H1 (cell line): ENCODE data around the gene SLC44A1. TPM values are rescaled to one million over a fixed set of nuclear protein-coding genes. Genes with fewer than 3 reads are reported as not detected.

Experiments
- CTCF ChIA-PET: fragments of 300-600 bp; sonication (Branson Sonifier 250); formaldehyde crosslinking; loops from one replicate; lab custom pipeline; 2021; ENCODE audit not compliant: partially characterized antibody; lab: Charles Lee
- POLR2A ChIA-PET: fragments of 300-600 bp; sonication (Branson Sonifier 250); formaldehyde crosslinking; loops from one replicate; lab custom pipeline; 2021; ENCODE audit warnings: inconsistent platforms; ENCODE audit not compliant: partially characterized antibody; lab: Charles Lee
- DNase-seq, 2 experiments: peaks; one replicate each; pipeline versions ENCODE4 v3.0.0 to v3.0.0-alpha.2; 2010 to 2022; ENCODE audit warnings: low spot score in 2 of 2, low read depth in 1 of 2, mixed read lengths in 1 of 2
- FAIRE-seq: peaks from 2 replicates; lab custom pipeline; 2011; peaks lifted over from hg19 to GRCh38; lab: Jason Lieb, UNC
- H2AFZ ChIP-seq: 2 replicates; pipeline ENCODE4 v1.8.1; 2012; ENCODE audit warnings: low read length, inconsistent platforms
- H2AK5ac ChIP-seq: 2 replicates; pipeline ENCODE4 v1.6.1; 2013; ENCODE audit warnings: low read depth, low read length
- H2BK120ac ChIP-seq: replicated peaks from 2 replicates; pipeline ENCODE3; 2013; ENCODE audit warnings: low read depth, low read length, inconsistent platforms
- H2BK12ac ChIP-seq: 2 replicates; pipeline ENCODE4 v1.6.1; 2013; ENCODE audit warnings: low read depth, low read length
- H2BK15ac ChIP-seq: 2 replicates; pipeline ENCODE4 v1.6.1; 2013; ENCODE audit warnings: low read length
- H2BK20ac ChIP-seq: 2 replicates; pipeline ENCODE4 v1.6.1; 2013; ENCODE audit warnings: low read length
- H2BK5ac ChIP-seq: 2 replicates; pipeline ENCODE4 v1.6.1; 2013; ENCODE audit warnings: low read depth, low read length
- H3K14ac ChIP-seq: 2 replicates; pipeline ENCODE4 v1.6.1; 2013; ENCODE audit warnings: inconsistent platforms; ENCODE audit not compliant: insufficient read length
- H3K18ac ChIP-seq: 2 replicates; pipeline ENCODE4 v1.6.1; 2013; ENCODE audit warnings: low read length; ENCODE audit errors: extremely low read depth
- H3K23ac ChIP-seq: 2 replicates; pipeline ENCODE4 v1.6.1; 2013; ENCODE audit warnings: inconsistent platforms; ENCODE audit not compliant: insufficient read length
- H3K23me2 ChIP-seq: 2 replicates; pipeline ENCODE4 v1.6.1; 2013; ENCODE audit warnings: low read depth, low read length
- H3K27ac ChIP-seq: 2 replicates; pipeline ENCODE4 v1.6.1; 2011; ENCODE audit warnings: low read depth, low read length, inconsistent platforms
- H3K27me3 ChIP-seq, 4 experiments: replicated peaks in 1 of 4; 1 replicate in 1 of 4; 2 replicates in 3 of 4; pipeline versions ENCODE4 v1.6.1 to v1.8.1; 2011 to 2013; ENCODE audit warnings: low read length in 3 of 4, mild to moderate bottlenecking in 3 of 4, inconsistent platforms in 2 of 4, mixed read lengths in 2 of 4, moderate library complexity in 1 of 4; ENCODE audit not compliant: control insufficient read depth in 3 of 4, insufficient read depth in 3 of 4; ENCODE audit errors: extremely low read depth in 1 of 4
- H3K36me3 ChIP-seq, 4 experiments: 2 replicates each; pipeline versions ENCODE4 v1.6.1 to v1.8.1; 2011 to 2013; ENCODE audit warnings: mild to moderate bottlenecking in 4 of 4, low read length in 3 of 4, moderate library complexity in 2 of 4, control low read depth in 1 of 4, inconsistent platforms in 1 of 4; ENCODE audit not compliant: insufficient read depth in 4 of 4, control insufficient read depth in 2 of 4
- H3K4ac ChIP-seq: replicated peaks from 2 replicates; pipeline ENCODE3; 2013; ENCODE audit warnings: low read length, low read depth, mixed read lengths, inconsistent platforms; ENCODE audit not compliant: insufficient read length
- H3K4me1 ChIP-seq, 4 experiments: replicated peaks in 1 of 4; 1 replicate in 1 of 4; 2 replicates in 3 of 4; pipeline versions ENCODE4 v1.6.1 to v1.8.1; 2011 to 2013; ENCODE audit warnings: low read length in 3 of 4, inconsistent platforms in 2 of 4, mixed read lengths in 1 of 4; ENCODE audit not compliant: insufficient read depth in 4 of 4, control insufficient read depth in 3 of 4
- H3K4me2 ChIP-seq, 2 experiments: 2 replicates each; pipeline versions ENCODE4 v1.6.1 to v1.8.1; 2011 to 2013; ENCODE audit warnings: low read depth in 2 of 2, low read length in 2 of 2, control low read depth in 1 of 2, inconsistent platforms in 1 of 2, mild to moderate bottlenecking in 1 of 2; ENCODE audit not compliant: insufficient read depth in 1 of 2
- H3K4me3 ChIP-seq, 4 experiments: fragments of 200-600, 300-600 bp in 1 of 4; sonication (generic), shearing (Covaris generic), sonication (Bioruptor Twin) in 1 of 4; 2 replicates each; pipeline versions ENCODE4 v1.5.1 to v1.8.1; 2011 to 2016; ENCODE audit warnings: low read length in 4 of 4, low read depth in 3 of 4, control low read depth in 2 of 4, inconsistent platforms in 2 of 4, mild to moderate bottlenecking in 2 of 4, mixed read lengths in 1 of 4, moderate library complexity in 1 of 4; ENCODE audit not compliant: insufficient read depth in 2 of 4; ENCODE audit errors: extremely low read depth in 1 of 4
- H3K56ac ChIP-seq: replicated peaks from 2 replicates; pipeline ENCODE3; 2013; ENCODE audit warnings: low read depth, mild to moderate bottlenecking, mixed read lengths, low read length, inconsistent platforms; ENCODE audit not compliant: insufficient read length
- H3K79me1 ChIP-seq: 2 replicates; pipeline ENCODE4 v1.6.1; 2013; ENCODE audit warnings: low read depth, low read length, control low read depth
- H3K79me2 ChIP-seq, 2 experiments: 2 replicates each; pipeline versions ENCODE4 v1.6.1 to v1.8.1; 2012 to 2013; ENCODE audit warnings: low read length in 2 of 2, mild to moderate bottlenecking in 2 of 2, inconsistent platforms in 1 of 2; ENCODE audit not compliant: insufficient read depth in 2 of 2, control insufficient read depth in 1 of 2
- H3K9ac ChIP-seq, 4 experiments: replicated peaks in 1 of 4; 1 replicate in 1 of 4; 2 replicates in 3 of 4; pipeline versions ENCODE4 v1.6.1 to v1.8.1; 2011 to 2013; ENCODE audit warnings: low read depth in 3 of 4, low read length in 3 of 4, control low read depth in 2 of 4, mild to moderate bottlenecking in 2 of 4, moderate library complexity in 2 of 4, inconsistent platforms in 1 of 4; ENCODE audit errors: extremely low read depth in 1 of 4
- H3K9me3 ChIP-seq, 2 experiments: 2 replicates each; pipeline versions ENCODE4 v1.6.1 to v1.8.1; 2012 to 2013; ENCODE audit warnings: mild to moderate bottlenecking in 2 of 2, moderate library complexity in 2 of 2, control low read depth in 1 of 2, inconsistent platforms in 1 of 2, low read depth in 1 of 2, low read length in 1 of 2, mixed read lengths in 1 of 2; ENCODE audit not compliant: insufficient read depth in 2 of 2
- H4K20me1 ChIP-seq, 2 experiments: replicated peaks in 1 of 2; 2 replicates each; pipeline versions ENCODE3 to v1.8.1; 2011 to 2013; ENCODE audit warnings: inconsistent platforms in 2 of 2, low read length in 2 of 2, mild to moderate bottlenecking in 1 of 2; ENCODE audit not compliant: insufficient read depth in 2 of 2, control insufficient read depth in 1 of 2
- H4K5ac ChIP-seq: 2 replicates; pipeline ENCODE4 v1.6.1; 2013; ENCODE audit warnings: low read length, low read depth, mixed read lengths, inconsistent platforms; ENCODE audit not compliant: insufficient read length
- H4K8ac ChIP-seq: 2 replicates; pipeline ENCODE4 v1.8.0; 2013; ENCODE audit warnings: mild to moderate bottlenecking, moderate library complexity, low read length, inconsistent platforms; ENCODE audit not compliant: insufficient read depth; ENCODE audit errors: extremely low read depth
- H4K91ac ChIP-seq: replicated peaks from 2 replicates; pipeline ENCODE3; 2013; ENCODE audit warnings: low read length, mixed read lengths, inconsistent platforms; ENCODE audit not compliant: insufficient read length
- RFX5 ChIP-seq: IDR thresholded peaks from 2 replicates; pipeline ENCODE4 v1.6.1; 2011; ENCODE audit warnings: low read depth, low read length, improper control_type of control experiment, borderline replicate concordance
- WGBS, 2 experiments: shearing (Covaris generic) in 1 of 2; methylation state at CpG; one replicate each; pipeline versions ENCODE4 v1.1.6 to v1.1.7; 2013 to 2015; ENCODE audit warnings: low lambda C conversion rate in 2 of 2, mixed read lengths in 2 of 2, inconsistent platforms in 1 of 2, low coverage in 1 of 2, missing lambda C conversion rate in 1 of 2; ENCODE audit not compliant: insufficient replicate concordance in 2 of 2, insufficient coverage in 1 of 2, insufficient read length in 1 of 2; ENCODE audit errors: extremely low coverage in 1 of 2, missing lambda C conversion rate in 1 of 2; 5-methylcytosine and 5-hydroxymethylcytosine counted together
- polyA plus RNA-seq, 7 experiments: library from polyadenylated mRNA; depleted of rRNA in 3 of 7; stranded (reverse) in 5 of 7; unstranded in 2 of 7; fragments of >200 nt in 5 of 7; fragments of 200-250 nt in 2 of 7; gene quantifications; 1 replicate in 5 of 7; 2 replicates in 1 of 7; 4 replicates in 1 of 7; pipeline versions ENCODE4 v1.2.1 to v1.2.3, GENCODE V29; 2011 to 2013; ENCODE audit warnings: missing spikeins in 2 of 7, mixed read lengths in 2 of 7
- total RNA-seq: library from RNA; stranded (reverse); fragmentation: NEBNext Ultra II Directional; extraction: Animal tissue kit (Norgen Biotek cat#: 25700); gene quantifications from 2 replicates; pipeline ENCODE4 v1.2.1, GENCODE V29; 2021

SLC44A1 gene
- total and polyA plus RNA-seq, 2 of the 8 experiments (the other 6 are each of a cell fraction or from before 2014, with no cell fraction given): 30.5 to 71.2 TPM

- no peak overlapping the region for H2BK15ac ChIP-seq
- 91% methylated on average over 3 of the region's 3 CpGs; no CpG with 5 or more reads in 1 of the 2 experiments for WGBS, 2 experiments
- no peak overlapping the region for H2BK12ac ChIP-seq
- no peak overlapping the region for H3K4me3 ChIP-seq
- H2BK5ac ChIP-seq: no peak overlapping the region
- H4K5ac ChIP-seq: no peak overlapping the region
- H3K79me1 ChIP-seq: no peaks in the 10 kb centered on the region; the same call in 1 of the 2 replicates
- no peak overlapping the region for H4K91ac ChIP-seq
- no peak overlapping the region for H3K4me2 ChIP-seq
- H2AK5ac ChIP-seq: no peak overlapping the region
- H3K14ac ChIP-seq: no peak overlapping the region
- no peak overlapping the region for H3K23ac ChIP-seq
- no peak for TF ChIP-seq RFX5
- no peak overlapping the region for H3K56ac ChIP-seq
- no peaks in the 10 kb centered on the region for H3K4me1 ChIP-seq
- H3K23me2 ChIP-seq: no peaks in the 10 kb centered on the region
- ChIA-PET CTCF (no interaction called here), POLR2A (no interaction called here)
- H4K20me1 ChIP-seq: no peaks in the 10 kb centered on the region
- no peak overlapping the region for H2BK20ac ChIP-seq
- H2AFZ ChIP-seq: no peak overlapping the region
- no peaks in the 10 kb centered on the region for H3K79me2 ChIP-seq
- H3K9ac ChIP-seq: no peak overlapping the region
- FAIRE-seq (no peak), DNase-seq (no peak)
- no peaks in the 10 kb centered on the region for H3K9me3 ChIP-seq
- no peak overlapping the region for H3K4ac ChIP-seq
- H3K36me3 ChIP-seq: peaks cover 0 to 19% (median 7%) of the 10 kb centered on the region in 4 experiments; a peak in 2 of 8 replicates
- no peaks in the 10 kb centered on the region for H3K27me3 ChIP-seq
- no peak overlapping the region for H3K18ac ChIP-seq
- no peak overlapping the region for H4K8ac ChIP-seq
- no peak overlapping the region for H2BK120ac ChIP-seq
- no peak overlapping the region for H3K27ac ChIP-seq
Observed at GRCh38 chr9:105466898-105467455, 222.5 kb downstream of the SLC44A1 start.
